Skeletal muscle tissue (tissue), 4 donors: Measurements from ENCODE around the gene TUBGCP5. TPM values are rescaled to one million over a fixed set of nuclear protein-coding genes. Genes with fewer than 3 reads are reported as not detected.

Source experiments
- H3K27ac ChIP-seq: one replicate; pipeline ENCODE4 v1.7.0; 2013; ENCODE audit warnings: mild to moderate bottlenecking, low read depth, low read length, inconsistent platforms
- H3K27me3 ChIP-seq, 3 donors: one replicate each; pipeline ENCODE4 v1.7.0; 2013; ENCODE audit warnings: low read length in 3 of 3; ENCODE audit not compliant: control insufficient read depth in 3 of 3, insufficient read depth in 3 of 3
- H3K36me3 ChIP-seq, 3 donors: one replicate each; pipeline ENCODE4 v1.7.0; 2013; ENCODE audit warnings: low read length in 3 of 3; ENCODE audit not compliant: control insufficient read depth in 3 of 3, insufficient read depth in 3 of 3
- H3K4me1 ChIP-seq, 3 donors: one replicate each; pipeline ENCODE4 v1.7.0; 2013; ENCODE audit warnings: low read length in 3 of 3, mild to moderate bottlenecking in 3 of 3; ENCODE audit not compliant: control insufficient read depth in 3 of 3, insufficient read depth in 3 of 3
- H3K4me3 ChIP-seq, 3 donors: one replicate each; pipeline ENCODE4 v1.7.0; 2013; ENCODE audit warnings: low read length in 3 of 3
- H3K9ac ChIP-seq, 3 donors: one replicate each; pipeline ENCODE4 v1.7.0; 2013; ENCODE audit warnings: low read length in 3 of 3, mild to moderate bottlenecking in 3 of 3, moderate library complexity in 2 of 3, low read depth in 1 of 3
- H3K9me3 ChIP-seq, 3 donors: one replicate each; pipeline ENCODE4 v1.7.0; 2013; ENCODE audit warnings: low read length in 3 of 3; ENCODE audit not compliant: control insufficient read depth in 3 of 3
- total RNA-seq: library from RNA; depleted of rRNA; stranded (reverse); fragments of >200 nt; gene quantifications from one replicate; pipeline ENCODE4 v1.2.3, GENCODE V29; 2014
- donor health status: Osteomylitis.

Gene TUBGCP5
- total RNA-seq, 1 donor from 2014 or later, result 24.5 TPM

- peaks cover 9 to 14% (median 12%) of the 10 kb centered on the region in 3 donors for H3K4me1 ChIP-seq
- H3K4me3 ChIP-seq, result peak within 1 kb of the TSS; percentile 76 to 86 (median 84)
- H3K27me3 ChIP-seq, result no peaks in the 10 kb centered on the region
- no peaks in the 10 kb centered on the region for H3K9me3 ChIP-seq
- H3K27ac ChIP-seq, result peak within 1 kb of the TSS; percentile 41
- H3K36me3 ChIP-seq, result no peaks in the 10 kb centered on the region
- peak within 1 kb of the TSS; percentile 69 to 83 (median 77) for H3K9ac ChIP-seq
Observed at GRCh38 chr15:22980189-22981050, 58.9 kb downstream of the TUBGCP5 start, which contains the start of gene CYFIP1. Gene CYFIP1 (minus strand): TSS chr15:22980368. CDS start chr15:22947285, 33,083 bp downstream.

- peaks cover 9 to 14% (median 12%) of the 10 kb centered on the region in 3 donors for H3K4me1 ChIP-seq
- H3K9ac ChIP-seq, result peak overlapping the region; percentile 69 to 83 (median 77)
- no peaks in the 10 kb centered on the region for H3K36me3 ChIP-seq
- H3K27me3 ChIP-seq, result no peaks in the 10 kb centered on the region
- H3K9me3 ChIP-seq, result no peaks in the 10 kb centered on the region
- H3K4me3 ChIP-seq, result peak overlapping the region; percentile 76 to 86 (median 84)
- peak overlapping the region; percentile 41 for H3K27ac ChIP-seq
Observed at GRCh38 chr15:22979238-22980188, 59.9 kb downstream of the TUBGCP5 start.

- Histone ChIP-seq H3K9ac (peak overlapping the region in 2 of 3 donors; percentile 69 to 75), H3K27ac (no peak overlapping the region)
Observed at GRCh38 chr15:22978691-22979237, 60.6 kb downstream of the TUBGCP5 start.

GRCh38 chr15:22974745-22975144 is 64.6 kb downstream of the TUBGCP5 start:
- Histone ChIP-seq H3K4me1 (peaks cover 9 to 12% (median 10%) of the 10 kb centered on the region in 3 donors), H3K27me3 (no peaks in the 10 kb centered on the region), H3K27ac (no peak overlapping the region), H3K9me3 (no peaks in the 10 kb centered on the region), H3K4me3 (no peak overlapping the region), H3K9ac (no peak overlapping the region), H3K36me3 (no peaks in the 10 kb centered on the region)

More at GRCh38 chr15:22978691-22979237, 60.6 kb downstream of the TUBGCP5 start:
- no peaks in the 10 kb centered on the region for H3K27me3 ChIP-seq
- H3K4me3 ChIP-seq, result peak overlapping the region; percentile 76 to 86 (median 84)
- H3K4me1 ChIP-seq, result peaks cover 9 to 14% (median 12%) of the 10 kb centered on the region in 3 donors
- no peaks in the 10 kb centered on the region for H3K9me3 ChIP-seq
- no peaks in the 10 kb centered on the region for H3K36me3 ChIP-seq

GRCh38 chr15:22973987-22974386 is 65.4 kb downstream of the TUBGCP5 start:
- H3K4me1 ChIP-seq, result peaks cover 5 to 7% (median 6%) of the 10 kb centered on the region in 3 donors
- H3K27me3 ChIP-seq, result no peaks in the 10 kb centered on the region
- H3K9ac ChIP-seq, result no peak overlapping the region
- H3K9me3 ChIP-seq, result no peaks in the 10 kb centered on the region
- H3K27ac ChIP-seq, result no peak overlapping the region
- no peaks in the 10 kb centered on the region for H3K36me3 ChIP-seq
- no peak overlapping the region for H3K4me3 ChIP-seq

- H3K4me1 ChIP-seq, result peaks cover 0 to 4% (median 3%) of the 10 kb centered on the region in 3 donors
- no peak overlapping the region for H3K4me3 ChIP-seq
- no peaks in the 10 kb centered on the region for H3K27me3 ChIP-seq
- H3K36me3 ChIP-seq, result no peaks in the 10 kb centered on the region
- H3K27ac ChIP-seq, result no peak overlapping the region
- no peaks in the 10 kb centered on the region for H3K9me3 ChIP-seq
- no peak overlapping the region for H3K9ac ChIP-seq
Observed at GRCh38 chr15:22973286-22973685, 66.1 kb downstream of the TUBGCP5 start.

- H3K36me3 ChIP-seq, result peaks cover 0 to 2% (median 0%) of the 10 kb centered on the region in 3 donors
- no peaks in the 10 kb centered on the region for H3K9me3 ChIP-seq
- no peaks in the 10 kb centered on the region for H3K27me3 ChIP-seq
- H3K9ac ChIP-seq, result no peak overlapping the region
- H3K27ac ChIP-seq, result no peak overlapping the region
- no peak overlapping the region for H3K4me3 ChIP-seq
- peaks cover 2 to 9% (median 7%) of the 10 kb centered on the region in 3 donors for H3K4me1 ChIP-seq
Observed at GRCh38 chr15:22969489-22969888, 69.9 kb downstream of the TUBGCP5 start.

GRCh38 chr15:22968366-22968765 is 71.0 kb downstream of the TUBGCP5 start:
- Histone ChIP-seq H3K9me3 (no peaks in the 10 kb centered on the region), H3K27ac (no peak overlapping the region)

GRCh38 chr15:22967084-22967770 is 72.1 kb downstream of the TUBGCP5 start:
- peaks cover 17 to 23% (median 20%) of the 10 kb centered on the region in 3 donors for H3K4me1 ChIP-seq
- no peaks in the 10 kb centered on the region for H3K27me3 ChIP-seq
- no peak overlapping the region for H3K27ac ChIP-seq
- no peak overlapping the region for H3K9ac ChIP-seq
- peaks cover 0 to 2% (median 0%) of the 10 kb centered on the region in 3 donors for H3K36me3 ChIP-seq
- H3K9me3 ChIP-seq, result no peaks in the 10 kb centered on the region
- no peak overlapping the region for H3K4me3 ChIP-seq

More at GRCh38 chr15:22968366-22968765, 71.0 kb downstream of the TUBGCP5 start:
- no peak overlapping the region for H3K9ac ChIP-seq
- H3K4me3 ChIP-seq, result no peak overlapping the region
- H3K36me3 ChIP-seq, result peaks cover 0 to 2% (median 0%) of the 10 kb centered on the region in 3 donors
- H3K27me3 ChIP-seq, result no peaks in the 10 kb centered on the region
- H3K4me1 ChIP-seq, result peaks cover 13 to 18% (median 16%) of the 10 kb centered on the region in 3 donors
